Stomach smooth muscle (tissue), 2 donors: ENCODE data around the gene RBM12.
"Not testable (repeated sequence)": the region's sequence is repeated elsewhere in the genome, so short reads cannot be mapped to it uniquely, and the experiment has no call there.

Experiments
- H3K27ac ChIP-seq: one replicate; pipeline ENCODE4 v1.7.0; 2013; ENCODE audit warnings: mild to moderate bottlenecking, low read length, inconsistent platforms
- H3K27me3 ChIP-seq, 2 donors: one replicate each; pipeline ENCODE4 v1.7.0; 2013; ENCODE audit warnings: low read length in 2 of 2; ENCODE audit not compliant: insufficient read depth in 2 of 2, control insufficient read depth in 1 of 2
- H3K36me3 ChIP-seq, 2 donors: one replicate each; pipeline ENCODE4 v1.7.0; 2013; ENCODE audit warnings: low read length in 2 of 2; ENCODE audit not compliant: control insufficient read depth in 2 of 2, insufficient read depth in 2 of 2
- H3K4me1 ChIP-seq: one replicate; pipeline ENCODE4 v1.7.0; 2013; ENCODE audit warnings: low read length; ENCODE audit not compliant: control insufficient read depth, insufficient read depth
- H3K4me3 ChIP-seq, 2 donors: one replicate each; pipeline ENCODE4 v1.7.0; 2013; ENCODE audit warnings: low read length in 2 of 2
- H3K9ac ChIP-seq, 2 donors: one replicate each; pipeline ENCODE4 v1.7.0; 2013; ENCODE audit warnings: low read length in 2 of 2, mild to moderate bottlenecking in 1 of 2
- H3K9me3 ChIP-seq, 2 donors: one replicate each; pipeline ENCODE4 v1.7.0; 2013; ENCODE audit warnings: low read length in 2 of 2; ENCODE audit not compliant: control insufficient read depth in 2 of 2
- donor health status: healthy.
- donor health status: Pancreatic carcinoma.

Gene RBM12

DNA sequence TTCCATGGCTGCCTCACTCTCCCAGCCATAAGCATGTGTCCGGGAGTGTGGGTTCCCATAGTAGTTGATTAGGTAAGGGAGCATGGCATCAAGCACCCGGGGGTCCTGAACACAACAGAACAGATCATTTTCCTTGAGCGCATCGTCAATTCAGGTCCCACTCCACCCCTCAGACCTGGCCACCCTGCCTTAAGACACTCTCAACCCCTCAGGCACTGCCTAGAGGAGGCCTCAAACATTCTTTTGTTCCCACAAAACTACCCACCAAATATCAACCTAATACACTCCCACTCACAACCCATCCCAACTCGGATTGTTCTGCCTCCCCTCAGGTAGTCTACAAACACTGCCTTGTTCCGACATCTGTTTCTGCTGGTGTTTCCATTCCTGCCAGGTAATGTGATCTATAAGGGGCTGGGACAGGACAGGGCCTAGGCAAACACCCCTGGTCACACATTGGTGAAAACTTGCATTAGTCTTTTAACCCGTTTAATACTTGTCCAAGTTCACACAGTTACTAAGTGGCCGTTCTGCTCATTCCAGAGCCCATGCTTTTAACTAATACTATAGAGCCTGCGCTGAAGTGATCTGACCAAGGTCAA is 33.1 kb upstream of the RBM12 start:
- peak overlapping the region; percentile 73 to 96 for H3K9ac ChIP-seq
- H3K36me3 ChIP-seq = peaks cover 13 to 22% of the 10 kb centered on the region in 2 donors
- no peaks in the 10 kb centered on the region for H3K27me3 ChIP-seq
- peaks cover 23% of the 10 kb centered on the region for H3K4me1 ChIP-seq
- H3K9me3 ChIP-seq = no peaks in the 10 kb centered on the region
- H3K4me3 ChIP-seq = peak overlapping the region; percentile 70 to 97
- peak overlapping the region; percentile 89 for H3K27ac ChIP-seq

DNA sequence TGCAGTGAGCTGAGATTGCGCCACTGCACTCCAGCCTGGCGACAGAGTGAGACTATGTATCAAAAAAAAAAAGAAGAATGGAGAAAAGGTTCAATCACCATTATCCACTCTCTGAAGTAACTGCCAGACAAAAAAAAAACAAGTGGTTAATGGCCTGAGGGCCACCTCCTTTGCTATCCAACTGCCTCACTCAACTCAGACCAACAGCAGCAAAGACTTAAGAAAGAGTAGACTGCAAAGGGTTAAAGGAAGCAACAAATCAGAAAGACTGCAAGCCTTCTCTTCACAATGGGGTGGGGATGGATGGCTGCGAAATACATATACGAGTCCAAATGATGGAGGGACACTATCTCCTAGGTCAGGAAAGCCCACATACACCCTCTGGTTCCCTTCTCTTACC is 31.3 kb upstream of the RBM12 start:
- peaks cover 6 to 13% of the 10 kb centered on the region in 2 donors for H3K36me3 ChIP-seq

DNA sequence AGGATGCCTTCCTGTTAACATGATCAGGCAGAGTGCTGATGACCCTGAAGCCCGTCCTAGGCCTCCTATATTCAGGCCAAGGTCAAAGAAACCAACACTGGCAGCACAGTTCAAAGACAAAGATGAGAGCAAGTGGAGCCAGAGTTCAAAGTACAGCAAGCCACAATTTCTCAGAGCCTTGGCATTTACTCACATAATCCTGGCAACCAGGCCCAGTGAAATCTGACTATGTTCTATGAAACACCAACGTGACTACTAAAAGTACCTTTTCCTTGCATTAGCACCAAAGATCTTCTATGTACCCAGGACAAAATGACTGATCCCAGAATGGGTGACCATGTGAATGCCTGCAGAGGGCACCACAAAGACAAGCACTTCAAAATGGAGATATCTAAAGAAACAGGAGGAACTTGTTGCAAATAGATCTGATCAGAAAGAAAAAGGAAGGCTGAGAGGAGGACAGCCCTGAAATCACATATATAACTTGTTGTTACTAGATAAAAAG is 30.6 kb upstream of the RBM12 start:
- Histone ChIP-seq H3K4me3 (no peak overlapping the region), H3K27me3 (no peaks in the 10 kb centered on the region), H3K9me3 (no peaks in the 10 kb centered on the region), H3K27ac (no peak overlapping the region), H3K9ac (no peak overlapping the region), H3K36me3 (peaks cover 8 to 15% of the 10 kb centered on the region in 2 donors), H3K4me1 (peaks cover 23% of the 10 kb centered on the region)

More for the DNA sequence above, 31.3 kb upstream of the RBM12 start:
- H3K4me3 ChIP-seq = no peak overlapping the region
- H3K9ac ChIP-seq = no peak overlapping the region
- no peaks in the 10 kb centered on the region for H3K27me3 ChIP-seq
- H3K4me1 ChIP-seq = peaks cover 23% of the 10 kb centered on the region
- no peak overlapping the region for H3K27ac ChIP-seq
- H3K9me3 ChIP-seq = no peaks in the 10 kb centered on the region

DNA sequence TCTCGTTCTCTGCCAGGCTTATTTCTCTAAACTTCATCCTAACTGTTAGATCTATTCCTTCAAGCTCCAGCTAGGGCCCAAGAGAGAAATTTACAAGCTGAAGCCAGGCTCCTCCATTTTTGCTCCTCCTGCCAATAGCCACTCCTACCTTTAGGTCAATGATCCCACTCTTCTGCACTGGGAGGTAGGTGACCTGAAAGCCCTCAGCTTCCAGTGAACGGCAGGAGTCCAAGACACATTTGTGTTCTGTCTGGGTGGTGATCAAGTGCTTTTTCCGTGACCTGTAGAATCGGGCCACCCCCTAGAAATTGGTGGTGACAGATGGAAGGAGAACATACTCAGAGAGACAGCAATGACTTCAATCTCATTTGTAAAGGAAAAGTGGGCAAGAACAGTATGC is 25.6 kb upstream of the RBM12 start:
- Histone ChIP-seq H3K27ac (no peak overlapping the region), H3K9me3 (no peaks in the 10 kb centered on the region)

DNA sequence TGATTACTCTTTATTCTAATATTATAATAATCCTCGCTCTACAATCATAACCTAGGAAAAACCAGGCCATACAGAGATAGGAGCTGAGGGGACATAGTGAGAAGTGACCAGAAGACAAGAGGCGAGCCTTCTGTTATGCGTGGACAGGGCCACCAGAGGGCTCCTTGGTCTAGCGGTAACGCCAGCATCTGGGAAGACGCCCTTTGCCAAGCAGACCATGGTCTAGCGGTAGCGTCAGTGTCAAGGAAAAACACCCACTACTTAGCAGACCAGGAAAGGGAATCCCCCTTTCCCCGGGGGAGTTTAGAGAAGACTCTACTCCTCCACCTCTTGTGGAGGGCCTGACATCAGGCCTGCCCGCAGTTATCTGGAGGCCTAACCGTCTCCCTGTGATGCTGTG is 22.2 kb upstream of the RBM12 start:
- not testable (repeated sequence) for H3K27ac ChIP-seq, H3K27me3 ChIP-seq, H3K9me3 ChIP-seq, H3K4me3 ChIP-seq, H3K9ac ChIP-seq, H3K4me1 ChIP-seq
- peaks cover 4 to 17% of the 10 kb centered on the region in 2 donors for H3K36me3 ChIP-seq

More for the DNA sequence above, 25.6 kb upstream of the RBM12 start:
- Histone ChIP-seq H3K4me3 (no peak overlapping the region), H3K36me3 (peaks cover 7 to 23% of the 10 kb centered on the region in 2 donors), H3K4me1 (no peaks in the 10 kb centered on the region), H3K9ac (no peak overlapping the region), H3K27me3 (no peaks in the 10 kb centered on the region)

DNA sequence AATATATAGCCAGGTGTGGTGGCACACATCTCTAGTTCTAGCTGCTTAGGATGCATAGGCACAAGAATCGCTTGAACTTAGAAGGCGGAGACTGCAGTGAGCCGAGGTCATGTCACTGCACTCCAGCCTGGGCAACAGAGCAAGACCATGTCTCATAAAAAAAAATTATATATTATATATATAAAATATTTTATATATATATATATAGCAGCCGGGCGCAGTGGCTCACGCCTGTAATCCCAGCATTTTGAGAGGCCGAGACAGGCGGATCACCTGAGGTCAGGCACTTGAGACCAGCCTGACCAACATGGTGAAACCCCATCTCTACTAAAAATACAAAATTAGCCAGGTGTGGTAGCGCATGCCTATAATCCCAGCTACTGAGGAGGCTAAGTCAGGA is 20.7 kb upstream of the RBM12 start:
- H3K9ac ChIP-seq, H3K27me3 ChIP-seq, H3K4me3 ChIP-seq, H3K27ac ChIP-seq, H3K4me1 ChIP-seq, H3K9me3 ChIP-seq: not testable (repeated sequence)
- H3K36me3 ChIP-seq = peaks cover 5 to 15% of the 10 kb centered on the region in 2 donors

DNA sequence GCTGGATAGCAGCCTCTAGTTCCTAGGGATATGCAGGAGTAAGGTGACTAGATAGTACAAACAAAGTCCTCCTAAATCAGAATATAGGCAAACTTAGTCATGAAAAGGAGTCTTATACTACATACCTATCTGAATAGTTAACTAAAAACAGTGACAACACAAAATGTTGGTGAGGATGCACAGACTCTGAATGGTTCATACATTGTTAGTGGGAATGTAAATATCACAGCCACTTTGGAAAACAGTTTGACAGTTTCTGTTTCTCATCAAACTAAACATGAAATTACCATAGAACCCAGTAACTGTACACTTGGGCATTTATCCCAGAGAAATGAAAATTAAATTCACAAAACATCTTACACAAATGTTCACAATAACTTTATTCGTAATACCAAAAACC is 17.3 kb upstream of the RBM12 start:
- Histone ChIP-seq H3K4me1 (peaks cover 4% of the 10 kb centered on the region), H3K36me3 (peaks cover 0 to 3% of the 10 kb centered on the region in 2 donors), H3K4me3 (no peak overlapping the region), H3K27me3 (no peaks in the 10 kb centered on the region), H3K27ac (peak overlapping the region; percentile 50), H3K9me3 (no peaks in the 10 kb centered on the region), H3K9ac (no peak overlapping the region)

DNA sequence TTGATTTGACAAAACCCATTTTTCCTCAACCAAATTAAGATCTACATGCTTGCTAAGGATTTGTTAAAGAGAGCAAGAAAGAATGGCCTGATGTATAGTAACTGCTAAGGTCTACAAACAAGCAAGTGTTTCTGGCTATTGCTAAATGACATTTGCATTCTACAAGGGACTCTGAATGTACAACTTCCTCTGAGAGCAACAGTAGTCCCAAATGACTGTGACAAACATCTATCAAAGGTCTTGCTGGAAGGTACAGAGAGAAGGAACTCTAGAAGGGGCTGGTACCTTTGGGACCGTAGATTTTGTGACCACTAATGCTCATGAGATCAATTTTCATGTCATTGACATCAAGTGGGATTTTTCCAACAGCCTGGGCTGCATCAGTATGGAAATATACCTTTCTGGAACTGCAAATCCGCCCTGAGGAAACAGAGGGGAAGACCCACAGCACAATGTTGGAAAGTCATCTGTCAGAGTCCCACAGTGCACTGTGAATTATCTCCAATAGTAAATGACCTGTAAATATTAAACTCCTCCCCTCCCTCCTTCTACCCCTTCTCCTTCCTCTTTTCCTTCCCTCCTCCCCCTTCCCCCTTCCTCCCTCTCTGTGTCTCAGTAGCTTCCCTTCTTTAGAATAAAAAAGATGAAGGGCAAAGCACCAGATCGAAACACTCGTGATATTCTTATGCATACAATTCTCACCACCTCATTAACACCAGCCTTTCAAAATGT is 15.9 kb upstream of the RBM12 start:
- H3K9ac ChIP-seq = no peak overlapping the region
- peak overlapping the region; percentile 50 for H3K27ac ChIP-seq
- peaks cover 4% of the 10 kb centered on the region for H3K4me1 ChIP-seq
- H3K9me3 ChIP-seq = no peaks in the 10 kb centered on the region
- peaks cover 0 to 3% of the 10 kb centered on the region in 2 donors for H3K36me3 ChIP-seq
- H3K4me3 ChIP-seq = no peak overlapping the region
- H3K27me3 ChIP-seq = no peaks in the 10 kb centered on the region

DNA sequence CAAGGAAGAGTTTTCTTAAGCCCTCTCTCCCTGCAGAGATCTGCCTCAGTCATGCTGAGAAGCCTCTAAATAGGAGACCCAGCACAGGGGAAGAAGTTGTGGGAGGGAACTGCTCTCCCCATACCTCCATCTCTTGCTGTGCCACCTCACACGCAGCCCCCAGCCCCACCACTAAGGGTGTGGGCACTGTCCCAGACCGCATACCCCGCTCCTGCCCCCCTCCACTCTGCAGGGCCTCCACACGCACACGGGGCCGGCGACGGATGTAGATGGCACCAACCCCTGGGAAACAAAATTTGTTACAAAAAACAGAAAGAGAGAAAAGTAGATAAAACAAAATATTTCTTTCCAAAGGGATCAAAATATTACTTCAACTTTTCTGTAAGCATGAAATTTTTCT is 10.2 kb upstream of the RBM12 start:
- H3K27me3 ChIP-seq = no peaks in the 10 kb centered on the region
- H3K27ac ChIP-seq = no peak overlapping the region
- H3K9me3 ChIP-seq = no peaks in the 10 kb centered on the region
- no peak overlapping the region for H3K9ac ChIP-seq
- H3K36me3 ChIP-seq = peaks cover 32 to 34% of the 10 kb centered on the region in 2 donors
- H3K4me1 ChIP-seq = no peaks in the 10 kb centered on the region
- H3K4me3 ChIP-seq = no peak overlapping the region

DNA sequence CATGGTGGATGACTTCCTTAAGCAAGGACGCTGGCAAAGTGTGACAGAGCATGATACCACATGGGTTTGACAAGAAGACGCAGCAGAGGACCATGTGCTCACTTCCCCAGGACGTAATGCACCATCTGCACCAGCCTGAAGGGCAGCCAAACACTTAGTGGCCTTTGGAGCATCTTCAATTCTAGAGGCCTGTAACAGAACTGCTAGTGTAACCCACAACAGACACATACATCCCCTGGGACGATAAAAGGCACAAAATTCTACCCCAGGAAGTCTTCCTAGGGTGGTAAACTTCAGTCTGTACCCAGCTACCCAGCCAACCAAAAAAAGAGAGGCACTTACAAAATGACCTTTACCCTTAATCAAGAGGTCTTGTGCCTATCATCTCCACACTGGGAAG is 9.2 kb upstream of the RBM12 start:
- H3K4me3 ChIP-seq = no peak overlapping the region
- H3K4me1 ChIP-seq = no peaks in the 10 kb centered on the region
- H3K36me3 ChIP-seq = peaks cover 42 to 44% of the 10 kb centered on the region in 2 donors
- no peak overlapping the region for H3K27ac ChIP-seq
- no peak overlapping the region for H3K9ac ChIP-seq
- H3K27me3 ChIP-seq = no peaks in the 10 kb centered on the region
- H3K9me3 ChIP-seq = no peaks in the 10 kb centered on the region

DNA sequence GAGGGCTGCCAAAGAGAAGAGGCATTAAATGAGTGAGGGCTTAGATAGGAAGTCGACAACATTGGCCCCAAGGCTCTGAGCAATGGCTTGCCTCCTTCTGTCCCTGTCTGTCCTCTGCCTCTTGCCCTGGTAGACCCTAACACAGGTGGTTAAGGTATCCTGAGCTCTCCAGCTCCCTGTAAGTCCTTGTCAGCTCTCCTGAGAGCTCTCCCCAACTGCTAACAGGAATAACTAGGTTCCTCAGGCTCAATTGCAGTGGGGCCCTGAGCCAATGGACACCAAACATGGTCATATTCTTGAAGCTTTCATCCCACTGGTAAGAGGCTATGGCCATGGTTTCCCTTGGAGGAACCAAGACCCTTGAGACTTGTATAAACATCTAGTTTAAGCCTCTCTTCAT is 5.0 kb upstream of the RBM12 start:
- no peak overlapping the region for H3K4me3 ChIP-seq
- no peaks in the 10 kb centered on the region for H3K4me1 ChIP-seq
- H3K9me3 ChIP-seq = no peaks in the 10 kb centered on the region
- no peaks in the 10 kb centered on the region for H3K27me3 ChIP-seq
- no peak overlapping the region for H3K9ac ChIP-seq
- no peak overlapping the region for H3K27ac ChIP-seq
- H3K36me3 ChIP-seq = peaks cover 44 to 46% of the 10 kb centered on the region in 2 donors
